ENCODE measurements around the gene RAI14. TPM values are rescaled to one million over a fixed set of nuclear protein-coding genes. Genes with fewer than 3 reads are reported as not detected.
A peak's percentile ranks its signal among the peaks of the same experiment; 100 is the strongest.

RAI14 gene
- total and polyA plus RNA-seq, 4 experiments from 2014 or later: 0.15 to 2.6 (median 2.1) TPM

GRCh38 chr5:34832568-34832967 lies 176.4 kb downstream of the RAI14 start:
- H3K27me3 Mint-ChIP-seq: peaks cover 3 to 6% of the 10 kb centered on the region in 2 donors
- Histone ChIP-seq H3K36me3 (ENCODE audit: insufficient read depth, low read length) (no peaks in the 10 kb centered on the region), H3K4me3 (ENCODE audit: low read length in 2 of 2) (no peak overlapping the region), H3K27ac (ENCODE audit: low read depth, low read length) (no peak overlapping the region), H3K4me1 (ENCODE audit: insufficient read depth, low read length) (no peaks in the 10 kb centered on the region), H3K27me3 (ENCODE audit: insufficient read depth, low read length) (no peaks in the 10 kb centered on the region), H3K9me3 (ENCODE audit: control insufficient read depth in 1 of 2, low read length in 2 of 2) (no peaks in the 10 kb centered on the region)
- no peak for DNase-seq
- H3K9me3 Mint-ChIP-seq: peaks cover 0 to 2% (median 0%) of the 10 kb centered on the region in 8 donors
- POLR2A ChIA-PET (ENCODE audit: partially characterized antibody): no interaction called here
- no peak overlapping the region for H3K27ac Mint-ChIP-seq
- CTCF ChIA-PET (ENCODE audit: partially characterized antibody): no interaction called here
- no peak overlapping the region for H3K4me3 Mint-ChIP-seq
- H3K36me3 Mint-ChIP-seq: no peaks in the 10 kb centered on the region
- intact Hi-C loops (cut with micrococcal nuclease): no loop called here
- no peaks in the 10 kb centered on the region for H3K4me1 Mint-ChIP-seq

GRCh38 chr5:34833090-34833489 lies 177.0 kb downstream of the RAI14 start:
- intact Hi-C loops (cut with micrococcal nuclease): no loop called here
- Histone ChIP-seq H3K36me3 (ENCODE audit: insufficient read depth, low read length) (no peaks in the 10 kb centered on the region), H3K4me3 (ENCODE audit: low read length in 2 of 2) (no peak overlapping the region), H3K27me3 (ENCODE audit: insufficient read depth, low read length) (no peaks in the 10 kb centered on the region), H3K4me1 (ENCODE audit: insufficient read depth, low read length) (no peaks in the 10 kb centered on the region), H3K9me3 (ENCODE audit: control insufficient read depth in 1 of 2, low read length in 2 of 2) (no peaks in the 10 kb centered on the region), H3K27ac (ENCODE audit: low read depth, low read length) (no peak overlapping the region)
- Mint-ChIP-seq H3K27me3 (peaks cover under 1 to 3% of the 10 kb centered on the region in 2 donors), H3K27ac (no peak overlapping the region), H3K9me3 (peaks cover 0 to 2% (median 0%) of the 10 kb centered on the region in 8 donors), H3K4me1 (peaks cover 0 to under 1% (median 0%) of the 10 kb centered on the region in 4 donors), H3K36me3 (no peaks in the 10 kb centered on the region), H3K4me3 (no peak overlapping the region)
- POLR2A ChIA-PET (ENCODE audit: partially characterized antibody): no interaction called here
- CTCF ChIA-PET (ENCODE audit: partially characterized antibody): no interaction called here
- no peak for DNase-seq

- intact Hi-C loops (cut with micrococcal nuclease): no loop called here
Observed at GRCh38 chr5:34833976-34834793, 178.1 kb downstream of the RAI14 start.

GRCh38 chr5:34834794-34835089 lies 178.6 kb downstream of the RAI14 start:
- Mint-ChIP-seq H3K4me3 (no peak overlapping the region), H3K27ac (no peak overlapping the region), H3K4me1 (peaks cover 4 to 16% (median 10%) of the 10 kb centered on the region in 4 donors), H3K9me3 (peaks cover 0 to 2% (median 0%) of the 10 kb centered on the region in 8 donors), H3K27me3 (no peaks in the 10 kb centered on the region), H3K36me3 (peaks cover 0 to 5% of the 10 kb centered on the region in 2 donors)
- H3K36me3 ChIP-seq (ENCODE audit: insufficient read depth, low read length): no peaks in the 10 kb centered on the region
- peaks cover 12% of the 10 kb centered on the region for H3K4me1 ChIP-seq (ENCODE audit: insufficient read depth, low read length)
- H3K4me3 ChIP-seq (ENCODE audit: low read length in 2 of 2): no peak overlapping the region
- intact Hi-C loops (cut with micrococcal nuclease): loop anchor here (5.0 kb wide), 1 partner anchor 1318 kb away; the partner anchor contains the start of genes LMBRD2 and SKP2
- no peaks in the 10 kb centered on the region for H3K27me3 ChIP-seq (ENCODE audit: insufficient read depth, low read length)
- no peak for DNase-seq
- CTCF ChIA-PET (ENCODE audit: partially characterized antibody): interaction anchor here (1.1 kb wide), 1 partner anchor 12 kb away, joined by 3 read pairs; no protein-coding TSS in a partner anchor
- no peak overlapping the region for H3K27ac ChIP-seq (ENCODE audit: low read depth, low read length)
- H3K9me3 ChIP-seq (ENCODE audit: control insufficient read depth in 1 of 2, low read length in 2 of 2): no peaks in the 10 kb centered on the region
- POLR2A ChIA-PET (ENCODE audit: partially characterized antibody): no interaction called here

More at GRCh38 chr5:34833976-34834793, 178.1 kb downstream of the RAI14 start:
- Histone ChIP-seq H3K27me3 (ENCODE audit: insufficient read depth, low read length) (no peaks in the 10 kb centered on the region), H3K4me1 (ENCODE audit: insufficient read depth, low read length) (peaks cover 7% of the 10 kb centered on the region), H3K27ac (ENCODE audit: low read depth, low read length) (no peak overlapping the region), H3K9me3 (ENCODE audit: control insufficient read depth in 1 of 2, low read length in 2 of 2) (no peaks in the 10 kb centered on the region), H3K4me3 (ENCODE audit: low read length in 2 of 2) (no peak overlapping the region), H3K36me3 (ENCODE audit: insufficient read depth, low read length) (no peaks in the 10 kb centered on the region)
- POLR2A ChIA-PET (ENCODE audit: partially characterized antibody): no interaction called here
- Mint-ChIP-seq H3K27me3 (no peaks in the 10 kb centered on the region), H3K9me3 (peaks cover 0 to 2% (median 0%) of the 10 kb centered on the region in 8 donors), H3K4me3 (no peak overlapping the region), H3K27ac (peak overlapping the region in 1 of 7 donors; percentile 85), H3K4me1 (peaks cover 2 to 10% (median 6%) of the 10 kb centered on the region in 4 donors), H3K36me3 (peaks cover 0 to 1% of the 10 kb centered on the region in 2 donors)
- CTCF ChIA-PET (ENCODE audit: partially characterized antibody): interaction anchor here (1.1 kb wide), 1 partner anchor 13 kb away, joined by 3 read pairs; no protein-coding TSS in a partner anchor
- DNase-seq: no peak

GRCh38 chr5:34835664-34836063 lies 179.5 kb downstream of the RAI14 start:
- intact Hi-C loops (cut with micrococcal nuclease): loop anchor here (5.0 kb wide), 1 partner anchor 1317 kb away; the partner anchor contains the start of genes LMBRD2 and SKP2
- peaks cover 13% of the 10 kb centered on the region for H3K4me1 ChIP-seq (ENCODE audit: insufficient read depth, low read length)
- peaks cover 0 to 4% (median 0%) of the 10 kb centered on the region in 8 donors for H3K9me3 Mint-ChIP-seq
- H3K27ac Mint-ChIP-seq: no peak overlapping the region
- no peaks in the 10 kb centered on the region for H3K27me3 ChIP-seq (ENCODE audit: insufficient read depth, low read length)
- no peaks in the 10 kb centered on the region for H3K27me3 Mint-ChIP-seq
- ChIA-PET CTCF (ENCODE audit: partially characterized antibody) (interaction anchor here (1.1 kb wide), 1 partner anchor 12 kb away, joined by 3 read pairs; no protein-coding TSS in a partner anchor), POLR2A (ENCODE audit: partially characterized antibody) (no interaction called here)
- H3K36me3 ChIP-seq (ENCODE audit: insufficient read depth, low read length): no peaks in the 10 kb centered on the region
- DNase-seq: no peak
- H3K4me1 Mint-ChIP-seq: peaks cover 4 to 16% (median 10%) of the 10 kb centered on the region in 4 donors
- no peak overlapping the region for H3K27ac ChIP-seq (ENCODE audit: low read depth, low read length)
- no peak overlapping the region for H3K4me3 ChIP-seq (ENCODE audit: low read length in 2 of 2)
- H3K36me3 Mint-ChIP-seq: peaks cover 0 to 5% of the 10 kb centered on the region in 2 donors
- no peaks in the 10 kb centered on the region for H3K9me3 ChIP-seq (ENCODE audit: control insufficient read depth in 1 of 2, low read length in 2 of 2)
- no peak overlapping the region for H3K4me3 Mint-ChIP-seq

- Histone ChIP-seq H3K27me3 (ENCODE audit: insufficient read depth, low read length) (no peaks in the 10 kb centered on the region), H3K4me3 (ENCODE audit: low read length in 2 of 2) (peak within 1 kb of the TSS; percentile 88 to 89), H3K36me3 (ENCODE audit: insufficient read depth, low read length) (no peaks in the 10 kb centered on the region), H3K4me1 (ENCODE audit: insufficient read depth, low read length) (peaks cover 13% of the 10 kb centered on the region), H3K9me3 (ENCODE audit: control insufficient read depth in 1 of 2, low read length in 2 of 2) (no peaks in the 10 kb centered on the region), H3K27ac (ENCODE audit: low read depth, low read length) (peak within 1 kb of the TSS; percentile 70)
- peak within 1 kb of the TSS; percentile 93 to 98 (median 95) for H3K4me3 Mint-ChIP-seq
- intact Hi-C loops (cut with micrococcal nuclease): loop anchor here (1.0 to 5.0 kb wide), 5 partner anchors 76 to 1399 kb away; partner anchors contain the start of genes BRIX1, DNAJC21, LMBRD2 and RAD1
- POLR2A ChIA-PET (ENCODE audit: partially characterized antibody): interaction anchor here (0.7 to 2.4 kb wide), 6 partner anchors 15 to 1313 kb away, joined by 3 to 27 read pairs (median 3); partner anchors contain the start of genes BRIX1, DNAJC21, LMBRD2 and RAD1
- H3K4me1 Mint-ChIP-seq: peaks cover 4 to 16% (median 10%) of the 10 kb centered on the region in 4 donors
- H3K27me3 Mint-ChIP-seq: peaks cover 0 to 2% of the 10 kb centered on the region in 2 donors
- DNase-seq: peak; percentile 90 to 97 (median 91)
- peaks cover 0 to 4% (median 0%) of the 10 kb centered on the region in 8 donors for H3K9me3 Mint-ChIP-seq
- CTCF ChIA-PET (ENCODE audit: partially characterized antibody): interaction anchor here (0.6 to 1.6 kb wide), 5 partner anchors 11 to 1424 kb away, joined by 3 to 4 read pairs (median 3); partner anchors contain the start of genes BRIX1, DNAJC21 and RAD1
- peaks cover 0 to 5% of the 10 kb centered on the region in 2 donors for H3K36me3 Mint-ChIP-seq
- H3K27ac Mint-ChIP-seq: peak within 1 kb of the TSS; percentile 96 to 99 (median 98)
Observed at GRCh38 chr5:34838785-34839714, 182.9 kb downstream of the RAI14 start, which contains the start of gene TTC23L. Gene TTC23L (plus strand): TSS chr5:34839164. CDS start chr5:34840672, 1,508 bp downstream.
